Right lobe of liver (tissue), 4 donors: ENCODE results near the gene SDK1.

ENCODE experiments used
- POLR2A ChIP-seq: fragments of 450-650 bp; IDR thresholded peaks from one replicate; pipeline ENCODE4 v1.6.1; 2017; ENCODE audit warnings: antibody characterized with exemption, mild to moderate bottlenecking
- TF ChIP-seq, protein P1 (sequence below), 4 donors: fragments of 200-600 bp in 3 of 4; fragments of 450-650 bp in 1 of 4; IDR thresholded peaks; one replicate each; pipeline versions ENCODE4 v1.5.1 to v1.8.0; 2016 to 2022; ENCODE audit warnings: antibody characterized with exemption in 4 of 4, mild to moderate bottlenecking in 2 of 4
- donor health status: DM: no; HTN: no; CAD: no.
- donor health status: DM: no; HTN: no; CAD: no.
- donor health status: DM: no; HTN: yes; CAD: no.

DNA sequence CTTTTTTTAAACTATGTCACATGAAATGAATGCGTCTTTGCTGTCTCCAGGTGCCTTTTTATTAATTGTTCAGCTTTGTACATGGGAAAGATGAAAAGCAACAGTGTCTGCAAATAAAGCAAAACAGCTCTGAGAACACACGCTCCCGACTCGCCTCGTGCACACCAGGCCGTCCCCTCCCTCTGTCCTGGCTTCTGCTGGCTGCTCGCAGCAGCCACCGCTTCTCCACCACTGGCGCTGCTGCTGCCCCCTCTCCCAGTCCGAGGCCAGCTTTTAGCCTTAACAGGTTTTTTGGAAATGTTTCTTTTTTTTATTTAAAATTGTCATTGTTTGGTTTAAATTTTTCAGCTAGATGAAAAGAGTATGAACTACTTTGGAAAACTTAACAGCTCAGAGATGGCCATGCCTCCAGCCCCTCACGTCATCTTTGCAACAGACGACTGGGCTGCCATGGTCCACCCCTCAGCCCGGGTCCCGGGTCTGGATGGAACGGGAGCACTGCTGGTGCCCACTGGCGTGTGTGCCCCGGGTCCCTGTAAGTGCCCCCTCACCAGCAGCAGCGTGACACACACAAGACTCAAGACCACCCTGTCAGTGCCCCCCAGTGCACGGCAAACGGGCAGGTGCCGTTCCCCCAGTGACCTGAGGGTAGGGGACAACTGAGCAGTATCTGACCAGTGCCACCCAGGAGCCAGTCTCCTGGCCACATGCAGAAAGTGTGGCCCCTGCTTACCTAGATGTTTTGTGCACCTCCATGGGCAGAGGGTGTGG, 965.4 kb downstream of the SDK1 start:
- TF ChIP-seq, protein P1, sequence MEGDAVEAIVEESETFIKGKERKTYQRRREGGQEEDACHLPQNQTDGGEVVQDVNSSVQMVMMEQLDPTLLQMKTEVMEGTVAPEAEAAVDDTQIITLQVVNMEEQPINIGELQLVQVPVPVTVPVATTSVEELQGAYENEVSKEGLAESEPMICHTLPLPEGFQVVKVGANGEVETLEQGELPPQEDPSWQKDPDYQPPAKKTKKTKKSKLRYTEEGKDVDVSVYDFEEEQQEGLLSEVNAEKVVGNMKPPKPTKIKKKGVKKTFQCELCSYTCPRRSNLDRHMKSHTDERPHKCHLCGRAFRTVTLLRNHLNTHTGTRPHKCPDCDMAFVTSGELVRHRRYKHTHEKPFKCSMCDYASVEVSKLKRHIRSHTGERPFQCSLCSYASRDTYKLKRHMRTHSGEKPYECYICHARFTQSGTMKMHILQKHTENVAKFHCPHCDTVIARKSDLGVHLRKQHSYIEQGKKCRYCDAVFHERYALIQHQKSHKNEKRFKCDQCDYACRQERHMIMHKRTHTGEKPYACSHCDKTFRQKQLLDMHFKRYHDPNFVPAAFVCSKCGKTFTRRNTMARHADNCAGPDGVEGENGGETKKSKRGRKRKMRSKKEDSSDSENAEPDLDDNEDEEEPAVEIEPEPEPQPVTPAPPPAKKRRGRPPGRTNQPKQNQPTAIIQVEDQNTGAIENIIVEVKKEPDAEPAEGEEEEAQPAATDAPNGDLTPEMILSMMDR (IDR thresholded peaks at IDR 0.05): no peak
- TF ChIP-seq POLR2A: no peak
